ENCODE data around the gene FERMT2. TPM values are rescaled to one million over a fixed set of nuclear protein-coding genes. Genes with fewer than 3 reads are reported as not detected.
"Not testable (repeated sequence)": the region's sequence is repeated elsewhere in the genome, so short reads cannot be mapped to it uniquely, and the experiment has no call there.

The FERMT2 gene
- total and polyA plus RNA-seq, 11 donors, result 31.2 to 158 (median 104) TPM

DNA sequence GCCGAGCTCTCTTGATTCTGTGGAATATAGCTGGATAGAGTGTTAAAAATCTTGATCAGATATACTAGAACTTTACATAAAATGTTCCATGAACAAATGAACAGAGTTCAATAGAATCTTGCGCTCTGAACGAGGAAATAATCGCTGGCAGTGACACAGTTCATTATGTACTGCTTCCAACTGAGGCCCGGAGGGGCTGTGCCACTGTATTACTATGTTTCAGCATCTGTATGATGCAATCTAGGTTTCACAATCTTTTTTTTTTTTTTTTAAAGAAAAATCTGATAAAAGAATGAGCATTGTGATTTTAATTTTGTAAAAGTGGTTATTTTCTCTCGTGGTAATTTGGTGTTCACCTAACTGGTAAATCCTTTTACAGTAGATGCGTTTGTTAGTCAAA, 77.2 kb downstream of the FERMT2 start:
- Histone ChIP-seq H3K4me3 (no peak overlapping the region), H3K27me3 (no peaks in the 10 kb centered on the region), H3K27ac (no peak overlapping the region), H3K36me3 (peaks cover 0 to 100% (median 84%) of the 10 kb centered on the region in 9 donors), H3K9me3 (no peaks in the 10 kb centered on the region), H3K4me1 (peaks cover 0 to 32% (median 17%) of the 10 kb centered on the region in 12 donors)
- ATAC-seq, result peak in 2 of 4 donors; percentile 44 to 47
- no peak for DNase-seq
- 81 to 89% (median 84%) methylated on average over 7 of the region's 7 CpGs for WGBS, 4 donors
- TF ChIP-seq, protein P1, sequence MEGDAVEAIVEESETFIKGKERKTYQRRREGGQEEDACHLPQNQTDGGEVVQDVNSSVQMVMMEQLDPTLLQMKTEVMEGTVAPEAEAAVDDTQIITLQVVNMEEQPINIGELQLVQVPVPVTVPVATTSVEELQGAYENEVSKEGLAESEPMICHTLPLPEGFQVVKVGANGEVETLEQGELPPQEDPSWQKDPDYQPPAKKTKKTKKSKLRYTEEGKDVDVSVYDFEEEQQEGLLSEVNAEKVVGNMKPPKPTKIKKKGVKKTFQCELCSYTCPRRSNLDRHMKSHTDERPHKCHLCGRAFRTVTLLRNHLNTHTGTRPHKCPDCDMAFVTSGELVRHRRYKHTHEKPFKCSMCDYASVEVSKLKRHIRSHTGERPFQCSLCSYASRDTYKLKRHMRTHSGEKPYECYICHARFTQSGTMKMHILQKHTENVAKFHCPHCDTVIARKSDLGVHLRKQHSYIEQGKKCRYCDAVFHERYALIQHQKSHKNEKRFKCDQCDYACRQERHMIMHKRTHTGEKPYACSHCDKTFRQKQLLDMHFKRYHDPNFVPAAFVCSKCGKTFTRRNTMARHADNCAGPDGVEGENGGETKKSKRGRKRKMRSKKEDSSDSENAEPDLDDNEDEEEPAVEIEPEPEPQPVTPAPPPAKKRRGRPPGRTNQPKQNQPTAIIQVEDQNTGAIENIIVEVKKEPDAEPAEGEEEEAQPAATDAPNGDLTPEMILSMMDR (IDR thresholded peaks at IDR 0.05), result no peak
- TF ChIP-seq POLR2A (IDR thresholded peaks at IDR 0.05), result no peak
- intact Hi-C loops (cut with DNase I), result loop anchor here in 1 of 10 donors (10.0 kb wide), 1 partner anchor 71 kb away; no protein-coding TSS in a partner anchor

DNA sequence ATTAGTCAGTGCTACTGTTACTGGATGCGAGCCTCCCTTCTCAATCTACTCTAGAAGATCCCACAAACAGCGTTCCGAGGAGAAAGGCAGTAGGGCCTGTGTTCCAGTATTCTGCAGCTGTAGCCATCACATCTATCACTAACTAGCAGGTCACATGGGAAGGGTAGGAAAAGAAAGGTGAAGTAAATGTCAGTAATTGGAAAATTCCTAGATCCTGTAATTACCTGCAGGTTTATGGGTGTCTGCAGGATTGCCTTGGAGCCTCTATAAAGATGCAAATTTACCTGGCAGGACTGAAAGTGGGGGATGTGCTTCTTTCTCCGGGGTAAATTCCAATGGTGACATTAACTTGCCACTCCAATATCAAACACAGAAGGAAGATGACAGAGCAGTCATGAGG, 77.8 kb downstream of the FERMT2 start:
- intact Hi-C loops (cut with DNase I), result loop anchor here in 1 of 10 donors (10.0 kb wide), 1 partner anchor 72 kb away; no protein-coding TSS in a partner anchor
- Histone ChIP-seq H3K27me3 (no peaks in the 10 kb centered on the region), H3K9me3 (no peaks in the 10 kb centered on the region), H3K27ac (peak overlapping the region in 1 of 12 donors; percentile 9), H3K4me1 (peaks cover 0 to 26% (median 11%) of the 10 kb centered on the region in 12 donors), H3K4me3 (no peak overlapping the region), H3K36me3 (peaks cover 0 to 100% (median 85%) of the 10 kb centered on the region in 9 donors)
- ATAC-seq (no peak), DNase-seq (no peak)
- TF ChIP-seq POLR2A (IDR thresholded peaks at IDR 0.05), result no peak
- TF ChIP-seq, protein P1 (IDR thresholded peaks at IDR 0.05), result no peak
- 85 to 89% (median 88%) methylated on average over 4 of the region's 4 CpGs for WGBS, 4 donors

- peaks cover 0 to 100% (median 80%) of the 10 kb centered on the region in 9 donors for H3K36me3 ChIP-seq
- ATAC-seq (no peak), DNase-seq (no peak)
- no peak overlapping the region for H3K4me3 ChIP-seq
- no peak for TF ChIP-seq POLR2A (IDR thresholded peaks at IDR 0.05)
- TF ChIP-seq, protein P1 (IDR thresholded peaks at IDR 0.05), result no peak
- no peaks in the 10 kb centered on the region for H3K27me3 ChIP-seq
- no peaks in the 10 kb centered on the region for H3K9me3 ChIP-seq
- intact Hi-C loops (cut with DNase I), result loop anchor here in 1 of 10 donors (10.0 kb wide), 1 partner anchor 73 kb away; no protein-coding TSS in a partner anchor
- no peak overlapping the region for H3K27ac ChIP-seq
- peaks cover 0 to 14% (median 2%) of the 10 kb centered on the region in 12 donors for H3K4me1 ChIP-seq
- 85 to 89% (median 88%) methylated on average over 3 of the region's 3 CpGs for WGBS, 4 donors
Measured at GRCh38 chr14:52871606-52872005, 79.2 kb downstream of the FERMT2 start.

DNA sequence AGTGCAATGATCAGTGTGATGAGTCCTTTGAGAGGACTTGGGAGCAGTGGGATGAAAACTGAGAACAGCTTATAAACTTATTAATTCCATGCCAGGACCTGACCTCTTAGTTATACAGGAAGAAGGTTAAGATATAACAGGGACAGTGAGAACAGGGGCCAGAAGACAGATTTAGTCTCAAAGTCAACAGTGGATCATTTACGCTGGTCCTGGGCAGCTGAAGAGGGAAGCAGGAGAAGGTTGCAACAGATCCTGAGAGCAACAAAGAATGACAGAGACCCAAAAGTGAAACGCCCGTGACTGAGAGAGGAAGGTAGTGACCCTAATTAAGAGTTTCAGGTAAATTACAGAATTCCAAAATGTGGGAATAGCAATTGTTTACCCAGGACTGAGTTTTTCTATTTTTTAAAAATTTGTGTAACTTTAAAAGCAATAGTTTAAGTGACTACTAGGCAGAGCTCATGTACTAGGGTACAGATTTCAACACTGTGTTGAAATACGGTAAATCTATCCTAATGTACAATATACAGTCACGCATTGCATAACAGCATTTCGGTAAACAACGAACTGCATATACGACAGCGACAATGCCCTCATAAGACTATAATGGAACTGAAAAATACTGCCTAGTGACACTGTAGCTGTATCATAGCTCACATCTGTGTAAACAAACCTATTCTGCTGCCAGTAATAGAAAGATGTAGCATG, 81.8 kb downstream of the FERMT2 start:
- 92 to 97% (median 95%) methylated on average over 9 of the region's 9 CpGs for WGBS, 4 donors
- Histone ChIP-seq H3K27me3 (no peaks in the 10 kb centered on the region), H3K9me3 (no peaks in the 10 kb centered on the region), H3K4me1 (peaks cover 0 to 17% (median 2%) of the 10 kb centered on the region in 12 donors), H3K36me3 (peaks cover 0 to 100% (median 70%) of the 10 kb centered on the region in 9 donors), H3K4me3 (no peak overlapping the region), H3K27ac (peak overlapping the region in 1 of 12 donors; percentile 29)
- intact Hi-C loops (cut with DNase I), result no loop called here
- no peak for ATAC-seq
- DNase-seq, result no peak
- TF ChIP-seq, protein P1 (IDR thresholded peaks at IDR 0.05), result no peak
- TF ChIP-seq POLR2A (IDR thresholded peaks at IDR 0.05), result no peak

GRCh38 chr14:52864893-52865292, 86.0 kb downstream of the FERMT2 start:
- H3K36me3 ChIP-seq, result peaks cover 0 to 99% (median 59%) of the 10 kb centered on the region in 9 donors
- H3K9me3 ChIP-seq; ATAC-seq; intact Hi-C loops (cut with DNase I); DNase-seq; H3K27me3 ChIP-seq; H3K4me3 ChIP-seq; H3K27ac ChIP-seq: not testable (repeated sequence)
- WGBS, 4 donors, result 95 to 98% (median 96%) methylated on average over 7 of the region's 7 CpGs
- peaks cover 0 to 23% (median 7%) of the 10 kb centered on the region in 12 donors for H3K4me1 ChIP-seq
